ENCODE data around the gene PTP4A1.

DNA sequence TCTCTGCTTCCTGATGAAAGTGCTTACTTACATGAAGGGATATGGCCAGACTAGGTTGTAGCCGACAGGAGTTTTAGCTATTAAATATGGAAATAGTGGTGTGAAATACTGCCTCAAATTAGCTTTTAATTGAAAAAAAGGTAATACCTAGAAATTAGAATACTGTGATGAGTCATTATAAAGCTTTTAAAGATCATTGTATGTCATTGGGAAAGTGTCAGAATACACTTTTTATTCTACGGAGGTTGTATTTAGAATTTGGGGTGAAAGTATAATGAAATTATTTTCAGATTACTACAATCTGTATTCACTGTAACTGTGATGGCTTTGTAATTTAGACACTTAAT lies 2.2 kb downstream of the PTP4A1 start:
- TF ChIP-seq, protein P1, sequence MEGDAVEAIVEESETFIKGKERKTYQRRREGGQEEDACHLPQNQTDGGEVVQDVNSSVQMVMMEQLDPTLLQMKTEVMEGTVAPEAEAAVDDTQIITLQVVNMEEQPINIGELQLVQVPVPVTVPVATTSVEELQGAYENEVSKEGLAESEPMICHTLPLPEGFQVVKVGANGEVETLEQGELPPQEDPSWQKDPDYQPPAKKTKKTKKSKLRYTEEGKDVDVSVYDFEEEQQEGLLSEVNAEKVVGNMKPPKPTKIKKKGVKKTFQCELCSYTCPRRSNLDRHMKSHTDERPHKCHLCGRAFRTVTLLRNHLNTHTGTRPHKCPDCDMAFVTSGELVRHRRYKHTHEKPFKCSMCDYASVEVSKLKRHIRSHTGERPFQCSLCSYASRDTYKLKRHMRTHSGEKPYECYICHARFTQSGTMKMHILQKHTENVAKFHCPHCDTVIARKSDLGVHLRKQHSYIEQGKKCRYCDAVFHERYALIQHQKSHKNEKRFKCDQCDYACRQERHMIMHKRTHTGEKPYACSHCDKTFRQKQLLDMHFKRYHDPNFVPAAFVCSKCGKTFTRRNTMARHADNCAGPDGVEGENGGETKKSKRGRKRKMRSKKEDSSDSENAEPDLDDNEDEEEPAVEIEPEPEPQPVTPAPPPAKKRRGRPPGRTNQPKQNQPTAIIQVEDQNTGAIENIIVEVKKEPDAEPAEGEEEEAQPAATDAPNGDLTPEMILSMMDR (IDR thresholded peaks at IDR 0.05): no peak
- TF ChIP-seq POLR2A (IDR thresholded peaks at IDR 0.05): no peak
